Activated gamma-delta T cell (primary cell): Measurements from ENCODE around the gene RAB3GAP1.
"Not testable (repeated sequence)": the region's sequence is repeated elsewhere in the genome, so short reads cannot be mapped to it uniquely, and the experiment has no call there.

ENCODE experiments used
- DNase-seq: peaks from one replicate; lab custom pipeline; 2025; lab: John Stamatoyannopoulos, UW
- total RNA-seq, 2 donors: gene quantifications; one replicate each; lab custom pipeline; 2026; lab: John Stamatoyannopoulos, UW

The RAB3GAP1 gene
- 125 to 133 reads per million in 2 donors for total RNA-seq

GRCh38 chr2:135052042-135052876 lies at the start of gene RAB3GAP1:
TSS of gene RAB3GAP1 (plus strand) at chr2:135052292. CDS start at chr2:135052308, 16 bp downstream.
- DNase-seq, result peak; percentile 74

- DNase-seq, result no peak
Observed at GRCh38 chr2:135002836-135003235, 49.3 kb upstream of the RAB3GAP1 start.

DNA sequence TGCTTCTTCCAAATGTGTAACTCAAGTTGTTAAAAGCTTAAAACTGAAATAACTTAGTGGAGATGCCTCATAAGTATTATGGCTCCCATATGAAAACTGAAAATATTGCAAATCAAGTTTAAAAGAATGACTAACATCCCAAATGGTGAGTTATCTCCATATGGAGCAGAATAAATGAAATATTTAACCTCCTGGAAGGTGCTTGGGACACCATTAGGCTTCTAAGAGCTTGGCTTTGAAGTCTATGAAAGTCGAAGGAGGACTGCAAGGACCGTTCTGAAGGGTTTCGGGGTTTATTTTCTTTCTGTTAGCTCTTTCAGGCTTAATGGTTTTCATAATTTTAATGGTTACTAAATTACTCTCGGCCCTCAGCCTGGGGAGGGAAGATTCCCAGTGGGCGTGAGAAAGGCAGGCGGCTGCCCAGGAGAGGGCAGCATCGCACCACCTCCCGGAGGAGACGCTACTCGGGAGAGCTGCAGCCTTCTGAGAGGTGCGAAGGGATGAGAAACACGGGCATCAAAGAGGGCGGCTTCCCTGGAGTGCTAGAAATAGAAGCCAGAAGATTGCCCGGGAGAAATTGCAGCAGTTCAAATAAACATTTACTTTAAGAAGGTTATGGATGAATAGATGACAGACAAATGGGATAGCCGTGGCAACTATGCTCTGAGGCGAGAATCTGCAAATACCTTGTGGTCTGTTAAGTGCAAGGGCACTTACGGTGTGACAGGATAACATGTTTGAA lies 47.9 kb upstream of the RAB3GAP1 start:
- peak; percentile 21 for DNase-seq

DNA sequence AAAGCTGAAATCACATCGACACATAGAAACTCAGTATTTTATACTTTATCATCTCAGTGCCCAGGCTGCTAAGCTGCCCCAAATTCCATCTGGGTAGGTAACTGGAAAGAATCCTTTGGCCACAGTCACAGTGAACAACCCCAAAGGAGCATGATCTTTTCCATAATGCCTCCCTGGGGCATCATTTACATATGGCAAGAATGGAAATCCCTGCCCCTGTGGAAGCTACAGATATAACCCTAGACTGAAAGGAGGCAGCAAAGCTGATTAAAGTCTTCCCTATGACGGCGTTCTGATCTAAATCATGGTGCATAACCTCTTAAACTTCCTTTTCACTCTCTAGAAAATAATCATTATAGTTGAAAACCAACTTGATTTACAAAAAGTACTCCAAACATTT lies 46.3 kb upstream of the RAB3GAP1 start:
- DNase-seq, result no peak

DNA sequence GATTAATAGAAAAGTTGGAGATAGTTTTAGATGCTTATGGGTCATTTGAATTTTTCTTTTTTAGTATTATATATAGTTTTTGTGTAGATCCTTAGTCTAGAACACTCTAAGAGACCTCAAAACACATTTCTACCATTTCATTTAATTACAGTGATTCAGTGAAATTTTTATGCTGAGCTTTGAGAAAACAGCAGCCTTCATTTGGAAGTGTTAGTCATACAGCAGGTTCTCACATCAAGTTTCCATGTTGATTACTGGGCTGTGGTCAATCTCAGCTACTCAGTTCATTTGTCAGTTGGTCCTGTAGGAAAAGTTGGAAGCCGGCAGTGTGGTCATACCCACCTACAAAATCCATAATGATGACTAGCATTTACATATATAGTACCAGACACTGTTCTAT lies 42.8 kb upstream of the RAB3GAP1 start:
- no peak for DNase-seq

DNA sequence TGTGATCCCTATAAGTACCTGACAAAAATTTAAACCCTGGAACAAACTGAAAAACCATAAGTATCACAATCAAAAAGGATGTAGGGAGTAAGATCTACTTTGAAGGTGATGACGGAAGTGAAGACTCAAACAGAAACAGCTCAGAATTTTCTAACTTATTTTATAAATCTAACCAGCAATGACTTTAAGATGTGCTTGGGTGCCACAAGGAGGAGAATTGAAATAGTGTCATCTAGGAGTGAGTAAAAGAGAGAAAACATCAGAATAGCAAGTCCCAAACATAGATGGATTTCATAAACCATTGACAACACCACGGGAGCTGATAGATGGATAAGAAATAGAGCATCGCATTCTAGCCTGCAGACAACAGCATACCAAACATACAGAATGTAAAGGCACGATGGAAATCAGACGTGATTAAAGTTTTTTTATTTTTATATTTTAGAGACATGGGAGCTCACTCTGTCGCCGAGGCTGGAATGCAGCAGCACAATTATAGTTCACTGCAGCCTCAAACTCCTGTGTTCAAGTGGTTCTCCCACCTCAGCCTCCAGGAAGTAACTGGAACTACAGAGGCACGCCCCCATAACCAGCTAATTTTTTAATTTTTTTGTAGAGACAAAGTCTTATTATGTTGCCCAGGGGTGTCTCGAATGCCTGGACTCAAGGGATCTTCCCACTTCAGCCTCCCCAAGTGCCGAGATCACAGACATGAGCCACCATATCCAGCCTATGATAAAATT lies 41.7 kb upstream of the RAB3GAP1 start:
- no peak for DNase-seq

DNA sequence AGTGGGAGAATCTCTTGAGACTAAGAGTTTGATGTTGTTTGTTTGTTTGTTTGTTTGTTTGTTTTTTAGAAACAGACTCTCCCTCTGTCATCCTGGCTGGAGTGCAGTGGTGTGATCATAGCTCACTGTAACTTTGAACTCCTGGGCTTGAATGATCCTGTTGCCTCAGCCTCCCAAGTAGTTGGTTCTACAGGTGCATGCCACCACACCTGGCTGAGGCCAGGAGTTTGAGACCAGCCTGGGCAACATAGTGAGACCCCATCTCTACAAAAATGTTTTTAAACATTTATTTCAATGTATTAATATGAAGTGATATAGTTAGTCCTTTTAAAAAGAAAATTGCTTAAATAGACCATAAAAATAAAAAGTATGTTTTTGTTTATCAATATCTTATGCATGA lies 40.5 kb upstream of the RAB3GAP1 start:
- no peak for DNase-seq

- DNase-seq, result no peak
Observed at GRCh38 chr2:135021618-135022017, 30.5 kb upstream of the RAB3GAP1 start.

- no peak for DNase-seq
Observed at GRCh38 chr2:135022952-135023880, 28.9 kb upstream of the RAB3GAP1 start.

GRCh38 chr2:135023886-135024485 lies 28.1 kb upstream of the RAB3GAP1 start:
- no peak for DNase-seq

GRCh38 chr2:135029481-135030134 lies 22.5 kb upstream of the RAB3GAP1 start:
- no peak for DNase-seq

- no peak for DNase-seq
Observed at GRCh38 chr2:135030826-135031225, 21.3 kb upstream of the RAB3GAP1 start.

GRCh38 chr2:135033216-135033615 lies 18.9 kb upstream of the RAB3GAP1 start:
- DNase-seq, result not testable (repeated sequence)

- DNase-seq, result no peak
Observed at GRCh38 chr2:135037831-135038230, 14.3 kb upstream of the RAB3GAP1 start.

DNA sequence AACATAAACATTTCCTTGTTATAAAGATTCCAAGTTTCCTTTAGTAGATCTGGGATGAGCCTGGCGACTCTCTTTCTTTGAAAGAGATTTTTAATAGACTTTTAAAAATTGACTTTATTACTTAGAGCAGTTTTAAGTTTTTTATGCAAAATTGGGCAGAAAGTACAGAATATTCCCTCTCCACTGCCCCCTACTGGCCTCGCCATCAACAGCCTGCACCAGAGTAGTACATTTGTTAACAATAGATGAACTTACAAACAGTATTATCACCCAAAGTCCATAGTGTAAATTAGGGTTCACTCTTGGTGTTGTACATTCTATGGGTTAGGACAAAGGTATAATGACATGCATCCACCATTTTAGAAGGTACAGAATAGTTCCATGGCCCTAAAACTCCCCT lies 8.7 kb upstream of the RAB3GAP1 start:
- DNase-seq, result no peak

GRCh38 chr2:135047300-135047699 lies 4.8 kb upstream of the RAB3GAP1 start, which contains the start of gene MAP3K19:
TSS of gene MAP3K19 (minus strand) at chr2:135047447. CDS start at chr2:135024647, 22,800 bp downstream.
- DNase-seq, result no peak

- DNase-seq, result no peak
Observed at GRCh38 chr2:135048122-135048521, 4.0 kb upstream of the RAB3GAP1 start.

GRCh38 chr2:135050132-135050531 lies 2.0 kb upstream of the RAB3GAP1 start:
- no peak for DNase-seq

GRCh38 chr2:135050684-135051083 lies 1.4 kb upstream of the RAB3GAP1 start:
- no peak for DNase-seq

DNA sequence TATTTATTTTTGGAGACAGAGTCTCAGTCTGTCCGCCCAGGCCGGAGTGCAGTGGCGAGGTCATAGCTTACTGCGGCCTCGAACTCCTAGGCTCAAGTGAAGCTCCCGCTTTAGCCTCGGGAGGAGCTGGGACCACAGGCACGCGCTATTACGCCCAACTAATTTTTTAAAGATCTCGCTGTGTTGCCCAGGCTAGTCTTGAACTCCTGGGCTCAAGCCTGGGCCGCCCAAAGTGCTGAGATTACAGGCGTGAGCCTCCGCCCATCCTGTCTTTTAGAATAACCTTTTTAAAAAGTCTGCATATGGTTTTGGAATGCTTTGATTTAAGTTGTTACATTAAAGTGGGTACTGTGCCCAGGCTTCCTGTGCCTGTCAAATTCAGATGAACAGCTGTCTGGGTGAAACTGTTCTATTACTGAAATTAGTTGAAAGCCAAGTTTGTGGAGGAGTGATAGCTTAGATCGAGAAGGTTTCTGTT lies 944 bp downstream of the RAB3GAP1 start:
- DNase-seq, result no peak
